MM.1S (cell line): ENCODE data around the gene PDZD8.

Experiments used
- CTCF ChIP-seq: fragments of 300-600 bp; sonication (generic); IDR thresholded peaks from 2 replicates; pipeline ENCODE4 v1.5.1; 2016; ENCODE audit warnings: antibody characterized with exemption, low read length, mixed read lengths
- EZH2 ChIP-seq: fragments of 300-600 bp; sonication (generic); optimal IDR thresholded peaks from 2 replicates; pipeline ENCODE3; 2017; ENCODE audit warnings: low read depth, mild to moderate bottlenecking, antibody characterized with exemption, low read length, mixed read lengths

GRCh38 chr10:117405730-117406129, 30.5 kb upstream of the PDZD8 start:
- no peak for TF ChIP-seq EZH2
- TF ChIP-seq CTCF = no peak
